GM12878 (cell line): ENCODE measurements around the gene IL5. TPM values are rescaled to one million over a fixed set of nuclear protein-coding genes. Genes with fewer than 3 reads are reported as not detected.

ENCODE experiments used
- BCLAF1 ChIP-seq: fragments of 450-650 bp; IDR thresholded peaks from 2 replicates; pipeline ENCODE4 v1.6.1; 2017; ENCODE audit warnings: antibody characterized with exemption, mild to moderate bottlenecking, moderate library complexity
- BMI1 ChIP-seq: fragments of 450-650 bp; IDR thresholded peaks from 2 replicates; pipeline ENCODE4 v1.6.1; 2016; ENCODE audit warnings: mild to moderate bottlenecking, moderate library complexity, borderline replicate concordance
- CBX5 ChIP-seq: sonication (generic); IDR thresholded peaks from 2 replicates; pipeline ENCODE4 v1.6.1; 2016; ENCODE audit warnings: low read depth, moderate library complexity, mild to moderate bottlenecking, inconsistent platforms
- CHD4 ChIP-seq: fragments of 200-600 bp; sonication (generic); IDR thresholded peaks from 2 replicates; pipeline ENCODE4 v1.6.1; 2016; ENCODE audit warnings: mild to moderate bottlenecking
- FOXM1 ChIP-seq: IDR thresholded peaks from 2 replicates; pipeline ENCODE4 v1.6.1; 2012; ENCODE audit warnings: low read depth, mild to moderate bottlenecking, inconsistent platforms, low read length, moderate library complexity
- IRF3 ChIP-seq: fragments of 450-650 bp; IDR thresholded peaks from 2 replicates; pipeline ENCODE4 v1.6.1; 2014; ENCODE audit warnings: mild to moderate bottlenecking
- KLF5 ChIP-seq: fragments of 450-650 bp; IDR thresholded peaks from 2 replicates; pipeline ENCODE4 v1.6.1; 2014; ENCODE audit warnings: mild to moderate bottlenecking; ENCODE audit not compliant: partially characterized antibody
- MYC ChIP-seq: IDR thresholded peaks from 2 replicates; pipeline ENCODE4 v1.6.1; 2011; ENCODE audit warnings: mild to moderate bottlenecking, low read length, moderate library complexity, inconsistent platforms; ENCODE audit not compliant: insufficient read depth, insufficient replicate concordance, insufficient read length, severe bottlenecking
- NBN ChIP-seq: fragments of 450-650 bp; IDR thresholded peaks from 2 replicates; pipeline ENCODE4 v1.6.1; 2016
- NFXL1 ChIP-seq: fragments of 450-650 bp; IDR thresholded peaks from 2 replicates; pipeline ENCODE4 v1.6.1; 2017; ENCODE audit warnings: antibody characterized with exemption, mild to moderate bottlenecking, borderline replicate concordance
- NR2C1 ChIP-seq: fragments of 450-650 bp; IDR thresholded peaks from 2 replicates; pipeline ENCODE4 v1.6.1; 2017; ENCODE audit warnings: antibody characterized with exemption, mild to moderate bottlenecking, moderate library complexity
- PAX8 ChIP-seq: fragments of 450-650 bp; IDR thresholded peaks from 2 replicates; pipeline ENCODE4 v1.6.1; 2017; ENCODE audit warnings: mild to moderate bottlenecking, moderate library complexity
- POLR2A ChIP-seq: IDR thresholded peaks from 2 replicates; pipeline ENCODE4 v1.6.1; 2011; ENCODE audit warnings: low read depth, mild to moderate bottlenecking, low read length
- RAD21 ChIP-seq: IDR thresholded peaks from 2 replicates; pipeline ENCODE4 v1.6.1; 2011; ENCODE audit warnings: mild to moderate bottlenecking, low read depth, low read length, moderate library complexity; ENCODE audit not compliant: insufficient read depth
- RELB ChIP-seq: fragments of 450-650 bp; IDR thresholded peaks from 2 replicates; pipeline ENCODE4 v1.6.1; 2017; ENCODE audit warnings: low read depth, mild to moderate bottlenecking, moderate library complexity
- RFX5 ChIP-seq: IDR thresholded peaks from 2 replicates; pipeline ENCODE4 v1.6.1; 2011; ENCODE audit warnings: low read depth, low read length, improper control_type of control experiment
- RUNX3 ChIP-seq: IDR thresholded peaks from 2 replicates; pipeline ENCODE4 v1.6.1; 2012; ENCODE audit warnings: low read length, inconsistent platforms
- SIX5 ChIP-seq: IDR thresholded peaks from 2 replicates; pipeline ENCODE4 v1.6.1; 2011; ENCODE audit warnings: mild to moderate bottlenecking, low read depth, low read length, moderate library complexity; ENCODE audit not compliant: severe bottlenecking
- STAT1 ChIP-seq: fragments of 450-650 bp; conservative IDR thresholded peaks from 2 replicates; pipeline ENCODE4 v1.6.1; 2014; ENCODE audit warnings: antibody characterized with exemption, mild to moderate bottlenecking
- TCF12 ChIP-seq: IDR thresholded peaks from 2 replicates; pipeline ENCODE4 v1.6.1; 2011; ENCODE audit warnings: low read depth, mild to moderate bottlenecking, low read length
- ZBED1 ChIP-seq: IDR thresholded peaks from 2 replicates; pipeline ENCODE4 v1.6.1; 2016; ENCODE audit warnings: borderline replicate concordance
- ZBTB11 ChIP-seq: fragments of 450-650 bp; formaldehyde crosslinking; IDR thresholded peaks from 2 replicates; pipeline ENCODE4 v1.5.0; 2022; ENCODE audit warnings: mild to moderate bottlenecking, missing genetic modification characterization
- polyA plus RNA-seq, 11 experiments: library from polyadenylated mRNA; depleted of rRNA in 4 of 11; unstranded in 6 of 11; stranded (reverse) in 5 of 11; fragments of >200 nt; fragmentation: Nextera tagmentation in 4 of 11; fragmentation: Illumina TruSeq in 1 of 11; extraction: Ambion mirVana in 4 of 11; extraction: Trizol in 1 of 11; gene quantifications; 1 replicate in 1 of 11; 2 replicates in 10 of 11; pipeline versions ENCODE4 v1.2.1 to v1.2.3, GENCODE V29; 2011 to 2016; ENCODE audit warnings: inconsistent platforms in 2 of 11, missing spikeins in 2 of 11, low read depth in 1 of 11
- total RNA-seq, 4 experiments: library from RNA; depleted of rRNA in 3 of 4; stranded (reverse); fragments of >200 nt in 3 of 4; fragmentation: Illumina TruSeq in 1 of 4; extraction: Trizol in 1 of 4; gene quantifications; 2 replicates each; pipeline versions ENCODE4 v1.2.1 to v1.2.3, GENCODE V29; 2013 to 2021

The IL5 gene
- total and polyA plus RNA-seq, 10 of the 15 experiments (the other 5 are each of a cell fraction or from before 2014, with no cell fraction given), result not detected

GRCh38 chr5:132556763-132557477, 13.6 kb upstream of the IL5 start, which contains the start of gene RAD50 (continued):
- TF ChIP-seq BCLAF1, result no peak
- TF ChIP-seq CHD4, result no peak
- TF ChIP-seq IRF3, result no peak
- no peak for TF ChIP-seq ZBTB11 (CRISPR knock-in tag)
- TF ChIP-seq MYC, result peak; percentile 93
- TF ChIP-seq RAD21, result no peak
- TF ChIP-seq RUNX3, result peak; percentile 82
- TF ChIP-seq RFX5, result no peak
- TF ChIP-seq NBN, result peak; percentile 87; the same call in 1 of the 2 replicates
- TF ChIP-seq PAX8, result no peak
- peak; percentile 44; the same call in 1 of the 2 replicates for TF ChIP-seq RELB
- TF ChIP-seq STAT1, result peak; percentile 88; the same call in 1 of the 2 replicates
- peak; percentile 15; the same call in 1 of the 2 replicates for TF ChIP-seq ZBED1
- TF ChIP-seq TCF12, result peak; percentile 61; the same call in 1 of the 2 replicates
- TF ChIP-seq BMI1, result peak; percentile 90
- TF ChIP-seq POLR2A, result peak; percentile 99
- no peak for TF ChIP-seq NR2C1
- peak; percentile 42 for TF ChIP-seq KLF5
- no peak for TF ChIP-seq NFXL1
- no peak; the same call in 1 of the 2 replicates for TF ChIP-seq FOXM1
- TF ChIP-seq SIX5, result no peak
- no peak for TF ChIP-seq CBX5
